Neural cell (in vitro differentiated cells): Measurements from ENCODE around the gene SPPL3. TPM values are rescaled to one million over a fixed set of nuclear protein-coding genes. Genes with fewer than 3 reads are reported as not detected.

Experiments
- H2AFZ ChIP-seq: fragments of 200-600, 300-800 bp; sonication (generic), shearing (Covaris generic); 2 replicates; pipeline ENCODE4 v1.6.0; 2014; ENCODE audit warnings: low read depth, mild to moderate bottlenecking, antibody characterized with exemption, low read length, moderate library complexity
- H3F3A ChIP-seq: fragments of 200-600 bp; shearing (Covaris generic); 2 replicates; pipeline ENCODE4 v1.6.1; 2016; ENCODE audit warnings: mild to moderate bottlenecking, moderate library complexity, mixed read lengths, antibody characterized with exemption, low read length; ENCODE audit not compliant: insufficient read depth, poor library complexity, severe bottlenecking
- H3K27ac ChIP-seq: fragments of 200-600, 300-800 bp; sonication (generic), shearing (Covaris generic); 2 replicates; pipeline ENCODE4 v1.5.1; 2014; ENCODE audit warnings: mild to moderate bottlenecking, low read length, moderate library complexity
- H3K27me3 ChIP-seq: fragments of 300-800, 200-600 bp; sonication (generic), shearing (Covaris generic); 2 replicates; pipeline ENCODE4 v1.6.0; 2014; ENCODE audit warnings: mild to moderate bottlenecking, low read depth, low read length, moderate library complexity; ENCODE audit not compliant: insufficient read depth
- H3K36me3 ChIP-seq: fragments of 300-800, 200-600 bp; sonication (generic), shearing (Covaris generic); 2 replicates; pipeline ENCODE4 v1.5.1; 2014; ENCODE audit warnings: mild to moderate bottlenecking, antibody characterized with exemption, low read length, moderate library complexity; ENCODE audit not compliant: insufficient read depth
- H3K4me2 ChIP-seq: fragments of 300-800, 200-600 bp; sonication (generic), shearing (Covaris generic); 2 replicates; pipeline ENCODE4 v1.6.0; 2014; ENCODE audit warnings: mild to moderate bottlenecking, low read length
- H3K4me3 ChIP-seq: fragments of 300-800, 200-600 bp; sonication (generic), shearing (Covaris generic); 2 replicates; pipeline ENCODE4 v1.5.1; 2014; ENCODE audit warnings: mild to moderate bottlenecking, low read length, moderate library complexity
- H3K79me2 ChIP-seq: fragments of 200-600 bp; shearing (Covaris generic); replicated peaks from 2 replicates; pipeline ENCODE4 v1.6.0; 2014; ENCODE audit warnings: mild to moderate bottlenecking, low read length, moderate library complexity; ENCODE audit not compliant: insufficient read depth
- H3K9ac ChIP-seq: fragments of 300-800, 200-600 bp; sonication (generic), shearing (Covaris generic); 2 replicates; pipeline ENCODE4 v1.6.1; 2016; ENCODE audit warnings: mild to moderate bottlenecking, low read length, mixed read lengths
- H3K9me2 ChIP-seq: fragments of 200-600 bp; shearing (Covaris generic); 2 replicates; pipeline ENCODE4 v1.6.1; 2016; ENCODE audit warnings: mild to moderate bottlenecking, low read length, mixed read lengths; ENCODE audit not compliant: insufficient read depth
- H3K9me3 ChIP-seq: fragments of 200-600, 300-800 bp; sonication (generic), shearing (Covaris generic); 2 replicates; pipeline ENCODE4 v1.6.1; 2016; ENCODE audit warnings: mild to moderate bottlenecking, mixed run types, low read length, moderate library complexity, mixed read lengths
- H4K20me1 ChIP-seq: fragments of 200-600 bp; shearing (Covaris generic); 2 replicates; pipeline ENCODE4 v1.6.1; 2016; ENCODE audit warnings: mild to moderate bottlenecking, mixed run types; ENCODE audit not compliant: insufficient read depth
- EP300 ChIP-seq: fragments of 450-650 bp; conservative IDR thresholded peaks from 2 replicates; pipeline ENCODE4 v1.6.1; 2014; ENCODE audit warnings: antibody characterized with exemption, mild to moderate bottlenecking, moderate library complexity; ENCODE audit not compliant: poor library complexity, severe bottlenecking
- EZH2 ChIP-seq: fragments of 200-600, 300-800 bp; shearing (Covaris generic), sonication (generic); IDR thresholded peaks from 2 replicates; pipeline ENCODE4 v1.6.1; 2014; ENCODE audit warnings: antibody characterized with exemption, low read length, borderline replicate concordance, mild to moderate bottlenecking; ENCODE audit not compliant: insufficient read depth, poor library complexity, severe bottlenecking
- MXI1 ChIP-seq: fragments of 450-650 bp; conservative IDR thresholded peaks from 2 replicates; pipeline ENCODE4 v1.6.1; 2014; ENCODE audit warnings: antibody characterized with exemption, mild to moderate bottlenecking; ENCODE audit not compliant: poor library complexity, severe bottlenecking
- POLR2AphosphoS5 ChIP-seq: IDR thresholded peaks from 2 replicates; pipeline ENCODE4 v1.6.1; 2012
- RAD21 ChIP-seq: fragments of 450-650 bp; conservative IDR thresholded peaks from 2 replicates; pipeline ENCODE4 v1.6.1; 2014; ENCODE audit warnings: antibody characterized with exemption, mild to moderate bottlenecking, moderate library complexity
- SMC3 ChIP-seq: fragments of 450-650 bp; conservative IDR thresholded peaks from 2 replicates; pipeline ENCODE4 v1.6.1; 2014; ENCODE audit warnings: antibody characterized with exemption, mild to moderate bottlenecking, moderate library complexity; ENCODE audit not compliant: poor library complexity
- TAF1 ChIP-seq: IDR thresholded peaks from 2 replicates; pipeline ENCODE4 v1.6.1; 2012; ENCODE audit warnings: low read depth
- polyA plus RNA-seq: library from polyadenylated mRNA; depleted of rRNA; stranded (reverse); fragments of >200 nt; gene quantifications from 2 replicates; pipeline ENCODE4 v1.2.3, GENCODE V29; 2014
- TF ChIP-seq, protein P1 (sequence below): IDR thresholded peaks from 2 replicates; pipeline ENCODE4 v1.6.1; 2012; ENCODE audit warnings: borderline replicate concordance
- TF ChIP-seq, protein P2 (sequence below): fragments of 450-650 bp; IDR thresholded peaks from 2 replicates; pipeline ENCODE4 v1.5.1; 2014; ENCODE audit warnings: antibody characterized with exemption, mild to moderate bottlenecking, moderate library complexity; ENCODE audit not compliant: poor library complexity, severe bottlenecking

Gene SPPL3
- polyA plus RNA-seq, 1 donor from 2014 or later = 21.3 TPM

DNA sequence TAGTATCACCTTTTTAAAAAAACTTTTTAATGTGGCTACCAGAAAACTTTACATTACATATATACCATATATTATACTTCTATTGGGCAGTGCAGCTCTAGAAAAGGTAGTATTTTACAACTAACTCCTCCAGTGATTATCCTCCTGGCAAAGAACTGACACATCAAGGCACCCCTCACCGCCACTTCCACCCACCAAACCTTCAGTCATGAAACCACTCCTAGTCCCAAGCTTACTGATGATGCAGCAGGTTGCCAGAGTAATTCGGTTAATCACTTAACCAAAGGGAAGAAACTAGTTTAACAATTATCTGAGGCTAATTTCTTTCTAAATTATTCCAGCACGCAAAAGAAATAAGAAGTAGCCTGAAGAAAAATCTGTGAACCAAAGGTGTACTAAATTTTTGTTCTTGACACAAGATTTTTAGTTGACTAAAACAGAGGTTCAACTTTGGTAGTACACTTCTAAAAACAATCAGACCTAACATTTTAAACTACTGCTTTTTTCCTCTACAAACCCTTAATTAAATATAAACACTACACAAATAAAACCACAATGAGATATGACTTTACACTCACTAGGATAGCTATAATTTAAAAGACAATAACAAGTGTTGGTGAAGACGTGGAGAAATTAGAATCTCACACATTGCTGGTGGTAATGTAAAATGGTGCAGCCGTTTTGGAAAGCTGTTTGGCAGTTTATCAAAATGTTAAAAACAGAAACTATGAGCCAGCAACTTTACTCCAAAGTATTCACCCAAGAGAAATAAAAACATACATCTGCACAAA lies 16.7 kb downstream of the SPPL3 start:
- Histone ChIP-seq H4K20me1 (no peaks in the 10 kb centered on the region), H3K27ac (no peak overlapping the region), H3K4me3 (no peak overlapping the region), H3F3A (no peaks in the 10 kb centered on the region), H3K27me3 (no peaks in the 10 kb centered on the region), H3K9me3 (no peaks in the 10 kb centered on the region), H3K79me2 (peaks cover 59% of the 10 kb centered on the region), H3K36me3 (no peaks in the 10 kb centered on the region), H3K9ac (no peak overlapping the region), H3K4me2 (no peak overlapping the region), H3K9me2 (no peaks in the 10 kb centered on the region), H2AFZ (no peak overlapping the region)
- TF ChIP-seq EP300 (no peak), POLR2AphosphoS5 (no peak), TAF1 (no peak), SMC3 (no peak), EZH2 (no peak), RAD21 (no peak), MXI1 (no peak)
- TF ChIP-seq, protein P1, sequence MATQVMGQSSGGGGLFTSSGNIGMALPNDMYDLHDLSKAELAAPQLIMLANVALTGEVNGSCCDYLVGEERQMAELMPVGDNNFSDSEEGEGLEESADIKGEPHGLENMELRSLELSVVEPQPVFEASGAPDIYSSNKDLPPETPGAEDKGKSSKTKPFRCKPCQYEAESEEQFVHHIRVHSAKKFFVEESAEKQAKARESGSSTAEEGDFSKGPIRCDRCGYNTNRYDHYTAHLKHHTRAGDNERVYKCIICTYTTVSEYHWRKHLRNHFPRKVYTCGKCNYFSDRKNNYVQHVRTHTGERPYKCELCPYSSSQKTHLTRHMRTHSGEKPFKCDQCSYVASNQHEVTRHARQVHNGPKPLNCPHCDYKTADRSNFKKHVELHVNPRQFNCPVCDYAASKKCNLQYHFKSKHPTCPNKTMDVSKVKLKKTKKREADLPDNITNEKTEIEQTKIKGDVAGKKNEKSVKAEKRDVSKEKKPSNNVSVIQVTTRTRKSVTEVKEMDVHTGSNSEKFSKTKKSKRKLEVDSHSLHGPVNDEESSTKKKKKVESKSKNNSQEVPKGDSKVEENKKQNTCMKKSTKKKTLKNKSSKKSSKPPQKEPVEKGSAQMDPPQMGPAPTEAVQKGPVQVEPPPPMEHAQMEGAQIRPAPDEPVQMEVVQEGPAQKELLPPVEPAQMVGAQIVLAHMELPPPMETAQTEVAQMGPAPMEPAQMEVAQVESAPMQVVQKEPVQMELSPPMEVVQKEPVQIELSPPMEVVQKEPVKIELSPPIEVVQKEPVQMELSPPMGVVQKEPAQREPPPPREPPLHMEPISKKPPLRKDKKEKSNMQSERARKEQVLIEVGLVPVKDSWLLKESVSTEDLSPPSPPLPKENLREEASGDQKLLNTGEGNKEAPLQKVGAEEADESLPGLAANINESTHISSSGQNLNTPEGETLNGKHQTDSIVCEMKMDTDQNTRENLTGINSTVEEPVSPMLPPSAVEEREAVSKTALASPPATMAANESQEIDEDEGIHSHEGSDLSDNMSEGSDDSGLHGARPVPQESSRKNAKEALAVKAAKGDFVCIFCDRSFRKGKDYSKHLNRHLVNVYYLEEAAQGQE = no peak
- TF ChIP-seq, protein P2, sequence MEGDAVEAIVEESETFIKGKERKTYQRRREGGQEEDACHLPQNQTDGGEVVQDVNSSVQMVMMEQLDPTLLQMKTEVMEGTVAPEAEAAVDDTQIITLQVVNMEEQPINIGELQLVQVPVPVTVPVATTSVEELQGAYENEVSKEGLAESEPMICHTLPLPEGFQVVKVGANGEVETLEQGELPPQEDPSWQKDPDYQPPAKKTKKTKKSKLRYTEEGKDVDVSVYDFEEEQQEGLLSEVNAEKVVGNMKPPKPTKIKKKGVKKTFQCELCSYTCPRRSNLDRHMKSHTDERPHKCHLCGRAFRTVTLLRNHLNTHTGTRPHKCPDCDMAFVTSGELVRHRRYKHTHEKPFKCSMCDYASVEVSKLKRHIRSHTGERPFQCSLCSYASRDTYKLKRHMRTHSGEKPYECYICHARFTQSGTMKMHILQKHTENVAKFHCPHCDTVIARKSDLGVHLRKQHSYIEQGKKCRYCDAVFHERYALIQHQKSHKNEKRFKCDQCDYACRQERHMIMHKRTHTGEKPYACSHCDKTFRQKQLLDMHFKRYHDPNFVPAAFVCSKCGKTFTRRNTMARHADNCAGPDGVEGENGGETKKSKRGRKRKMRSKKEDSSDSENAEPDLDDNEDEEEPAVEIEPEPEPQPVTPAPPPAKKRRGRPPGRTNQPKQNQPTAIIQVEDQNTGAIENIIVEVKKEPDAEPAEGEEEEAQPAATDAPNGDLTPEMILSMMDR = no peak

DNA sequence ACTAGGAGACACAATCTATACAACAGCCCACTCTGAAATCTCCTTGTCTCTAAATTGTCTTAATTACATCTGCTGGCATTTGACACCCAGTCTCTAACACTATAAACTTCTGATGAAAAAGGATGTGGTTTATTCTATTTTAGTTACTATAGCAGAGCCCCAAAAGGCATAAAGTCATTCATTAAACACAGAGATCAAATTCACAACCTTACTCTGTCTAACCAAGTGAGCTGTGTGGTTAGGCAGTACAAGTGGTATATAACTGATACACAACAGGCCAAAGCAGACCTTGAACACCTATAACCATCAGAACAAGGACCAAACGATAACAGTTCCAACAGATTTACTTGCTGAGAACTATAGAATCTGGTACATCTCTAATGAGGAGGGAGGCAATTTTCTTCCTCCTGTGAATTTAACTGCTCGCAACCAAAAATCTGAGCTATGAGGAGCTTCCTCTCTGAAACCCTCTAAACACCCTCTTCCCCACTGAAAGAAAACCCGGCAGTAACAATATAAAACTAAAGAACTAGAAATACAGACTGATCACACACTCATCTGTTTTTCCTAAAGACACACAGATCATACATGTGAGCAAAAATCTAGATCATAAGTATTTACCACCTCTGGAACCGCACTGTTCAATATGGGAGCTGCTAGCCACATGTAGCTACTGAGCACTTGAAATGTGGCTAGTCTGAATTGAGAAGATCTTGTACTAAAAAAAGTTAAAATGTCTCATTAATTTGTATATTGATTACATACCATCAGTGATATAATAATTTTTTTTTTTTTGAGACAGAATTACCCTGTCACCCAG lies 17.7 kb downstream of the SPPL3 start:
- Histone ChIP-seq H3K27me3 (no peaks in the 10 kb centered on the region), H3K4me3 (no peak overlapping the region), H3K9me2 (no peaks in the 10 kb centered on the region), H4K20me1 (no peaks in the 10 kb centered on the region), H3K27ac (no peak overlapping the region), H3K9ac (no peak overlapping the region), H3K9me3 (no peaks in the 10 kb centered on the region), H3K36me3 (no peaks in the 10 kb centered on the region), H3K4me2 (no peak overlapping the region), H3K79me2 (peaks cover 59% of the 10 kb centered on the region), H3F3A (no peaks in the 10 kb centered on the region), H2AFZ (no peak overlapping the region)
- TF ChIP-seq EP300 (no peak), SMC3 (no peak), POLR2AphosphoS5 (no peak), MXI1 (no peak), TAF1 (no peak), EZH2 (no peak), RAD21 (no peak)
- TF ChIP-seq, protein P2 = no peak
- TF ChIP-seq, protein P1 = no peak
